Mesendoderm (in vitro differentiated cells): Measurements from ENCODE around the gene PRKN.

ENCODE experiments used
- DNase-seq: peaks from one replicate; pipeline ENCODE4 v3.0.0; 2013
- H2AK5ac ChIP-seq: 2 replicates; pipeline ENCODE4 v1.6.1; 2013; ENCODE audit warnings: low read length, inconsistent platforms
- H2BK120ac ChIP-seq: 2 replicates; pipeline ENCODE4 v1.6.1; 2013; ENCODE audit warnings: low read depth, mild to moderate bottlenecking, low read length, moderate library complexity, mixed read lengths
- H2BK15ac ChIP-seq: replicated peaks from 2 replicates; pipeline ENCODE4 v1.6.1; 2013; ENCODE audit warnings: low read depth, mild to moderate bottlenecking, moderate library complexity
- H2BK5ac ChIP-seq: 2 replicates; pipeline ENCODE4 v1.6.1; 2013; ENCODE audit warnings: low read length, inconsistent platforms
- H3K18ac ChIP-seq: 2 replicates; pipeline ENCODE4 v1.6.1; 2013; ENCODE audit warnings: mild to moderate bottlenecking, low read length, mixed read lengths
- H3K23ac ChIP-seq: one replicate; pipeline ENCODE4 v1.6.1; 2013; ENCODE audit warnings: low read length
- H3K27ac ChIP-seq: 2 replicates; pipeline ENCODE4 v1.5.1; 2013; ENCODE audit warnings: low read depth, mild to moderate bottlenecking, inconsistent platforms, low read length, moderate library complexity
- H3K27me3 ChIP-seq: 2 replicates; pipeline ENCODE4 v1.6.1; 2013; ENCODE audit warnings: low read length, control low read depth, mild to moderate bottlenecking, inconsistent platforms; ENCODE audit not compliant: insufficient read depth, poor library complexity
- H3K36me3 ChIP-seq: 2 replicates; pipeline ENCODE4 v1.6.1; 2013; ENCODE audit warnings: low read length, inconsistent platforms; ENCODE audit not compliant: control insufficient read depth, insufficient read depth
- H3K4ac ChIP-seq: one replicate; pipeline ENCODE4 v1.6.1; 2013; ENCODE audit warnings: low read depth, mild to moderate bottlenecking, low read length, moderate library complexity
- H3K4me1 ChIP-seq: 2 replicates; pipeline ENCODE4 v1.6.1; 2013; ENCODE audit warnings: low read depth, low read length, inconsistent platforms; ENCODE audit not compliant: control insufficient read depth
- H3K4me2 ChIP-seq: 2 replicates; pipeline ENCODE4 v1.6.1; 2013; ENCODE audit warnings: low read length
- H3K4me3 ChIP-seq: 2 replicates; pipeline ENCODE4 v1.5.1; 2013; ENCODE audit warnings: mild to moderate bottlenecking, low read length
- H3K56ac ChIP-seq: one replicate; pipeline ENCODE4 v1.6.1; 2013; ENCODE audit warnings: low read length
- H3K79me1 ChIP-seq: 2 replicates; pipeline ENCODE4 v1.6.1; 2013; ENCODE audit warnings: low read length, inconsistent platforms
- H3K79me2 ChIP-seq: 2 replicates; pipeline ENCODE4 v1.6.1; 2013; ENCODE audit warnings: mild to moderate bottlenecking, low read length; ENCODE audit not compliant: control insufficient read depth, insufficient read depth
- H3K9ac ChIP-seq: 2 replicates; pipeline ENCODE4 v1.6.1; 2013; ENCODE audit warnings: low read length, inconsistent platforms
- H4K5ac ChIP-seq: one replicate; pipeline ENCODE4 v1.6.1; 2013; ENCODE audit warnings: low read length
- H4K8ac ChIP-seq: one replicate; pipeline ENCODE4 v1.6.1; 2013; ENCODE audit warnings: low read depth, mild to moderate bottlenecking, control low read depth, low read length, moderate library complexity
- WGBS: extraction: QIAGEN DNeasy Blood & Tissue Kit; methylation state at CpG from one replicate; pipeline ENCODE4 v1.1.7; 2013; ENCODE audit warnings: low lambda C conversion rate, missing lambda C conversion rate; ENCODE audit not compliant: insufficient coverage; ENCODE audit errors: extremely low coverage; 5-methylcytosine and 5-hydroxymethylcytosine counted together

PRKN gene

GRCh38 chr6:161438430-161439030, 1289.0 kb downstream of the PRKN start:
- no peaks in the 10 kb centered on the region for H3K27me3 ChIP-seq
- WGBS = 100% methylated on average over 3 of the region's 12 CpGs
- H3K79me2 ChIP-seq = no peaks in the 10 kb centered on the region
- no peak overlapping the region for H3K27ac ChIP-seq
- H3K4me2 ChIP-seq = no peak overlapping the region
- H2BK15ac ChIP-seq = no peak overlapping the region
- no peak overlapping the region for H3K9ac ChIP-seq
- H2BK120ac ChIP-seq = no peak overlapping the region
- no peak for DNase-seq
- no peak overlapping the region for H3K23ac ChIP-seq
- H3K4ac ChIP-seq = no peak overlapping the region
- no peaks in the 10 kb centered on the region for H3K36me3 ChIP-seq
- no peak overlapping the region for H4K5ac ChIP-seq
- no peak overlapping the region for H2AK5ac ChIP-seq
- no peak overlapping the region for H2BK5ac ChIP-seq
- H3K56ac ChIP-seq = no peak overlapping the region
- no peaks in the 10 kb centered on the region for H3K4me1 ChIP-seq
- H3K79me1 ChIP-seq = no peaks in the 10 kb centered on the region
- no peak overlapping the region for H3K18ac ChIP-seq
- no peak overlapping the region for H4K8ac ChIP-seq
- no peak overlapping the region for H3K4me3 ChIP-seq

GRCh38 chr6:161437851-161438250, 1289.7 kb downstream of the PRKN start:
- no peak overlapping the region for H2BK15ac ChIP-seq
- H3K4me1 ChIP-seq = no peaks in the 10 kb centered on the region
- H3K9ac ChIP-seq = no peak overlapping the region
- no peak overlapping the region for H3K23ac ChIP-seq
- H3K4ac ChIP-seq = no peak overlapping the region
- no peak overlapping the region for H2BK120ac ChIP-seq
- no CpG with 5 or more reads among the region's 3 CpGs for WGBS
- no peak overlapping the region for H3K56ac ChIP-seq
- no peak overlapping the region for H3K4me3 ChIP-seq
- no peak for DNase-seq
- H3K4me2 ChIP-seq = no peak overlapping the region
- H4K8ac ChIP-seq = no peak overlapping the region
- H3K27ac ChIP-seq = no peak overlapping the region
- H3K18ac ChIP-seq = no peak overlapping the region
- H4K5ac ChIP-seq = no peak overlapping the region
- no peak overlapping the region for H2BK5ac ChIP-seq
- no peaks in the 10 kb centered on the region for H3K79me2 ChIP-seq
- no peaks in the 10 kb centered on the region for H3K36me3 ChIP-seq
- H3K79me1 ChIP-seq = no peaks in the 10 kb centered on the region
- no peak overlapping the region for H2AK5ac ChIP-seq
- H3K27me3 ChIP-seq = no peaks in the 10 kb centered on the region

DNA sequence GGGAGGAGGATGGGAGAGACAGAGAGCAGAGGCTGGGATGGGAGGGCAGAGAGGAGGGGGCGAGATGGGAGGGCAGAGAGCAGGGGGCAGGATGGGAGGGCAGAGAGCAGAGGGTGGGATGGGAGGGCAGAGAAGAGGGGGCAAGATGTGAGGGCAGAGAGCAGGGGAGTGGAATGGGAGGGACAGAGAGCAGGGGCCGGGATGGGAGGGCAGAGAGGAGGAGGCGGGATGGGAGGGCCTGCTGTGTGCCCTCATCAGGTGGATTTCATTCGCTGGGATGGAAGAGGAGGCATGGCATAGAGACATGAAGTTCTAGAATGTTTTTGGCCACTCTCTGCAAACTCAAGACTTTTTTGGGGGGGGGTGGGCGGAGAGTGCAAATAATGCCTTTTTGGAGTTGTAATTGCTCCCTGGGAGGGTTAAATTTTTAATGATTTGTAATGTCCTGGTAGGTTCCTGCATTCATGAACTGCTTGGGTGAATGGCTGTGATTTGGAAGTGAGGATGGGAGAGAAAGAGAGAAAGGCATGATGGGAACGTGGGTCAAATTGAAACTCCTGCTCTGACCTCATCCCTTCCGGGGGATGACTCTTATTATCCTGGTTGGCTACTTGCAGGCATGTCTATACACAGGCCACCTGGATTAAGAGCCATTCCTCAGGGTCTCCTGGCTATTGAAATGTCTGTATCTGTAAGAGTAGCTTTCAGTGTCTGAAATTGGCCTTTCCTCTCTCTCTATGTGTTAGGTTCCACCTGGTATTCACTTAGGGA, 1291.3 kb downstream of the PRKN start:
- no peak for DNase-seq
- no peak overlapping the region for H3K4ac ChIP-seq
- H2BK5ac ChIP-seq = no peak overlapping the region
- H4K5ac ChIP-seq = no peak overlapping the region
- WGBS = no CpG with 5 or more reads among the region's 7 CpGs
- H3K79me2 ChIP-seq = no peaks in the 10 kb centered on the region
- H2BK15ac ChIP-seq = no peak overlapping the region
- no peak overlapping the region for H3K9ac ChIP-seq
- H3K4me2 ChIP-seq = no peak overlapping the region
- H3K56ac ChIP-seq = no peak overlapping the region
- no peak overlapping the region for H3K18ac ChIP-seq
- H3K27me3 ChIP-seq = no peaks in the 10 kb centered on the region
- no peak overlapping the region for H4K8ac ChIP-seq
- H2AK5ac ChIP-seq = no peak overlapping the region
- H3K4me1 ChIP-seq = no peaks in the 10 kb centered on the region
- H2BK120ac ChIP-seq = no peak overlapping the region
- no peak overlapping the region for H3K27ac ChIP-seq
- no peak overlapping the region for H3K4me3 ChIP-seq
- H3K79me1 ChIP-seq = no peaks in the 10 kb centered on the region
- no peaks in the 10 kb centered on the region for H3K36me3 ChIP-seq
- H3K23ac ChIP-seq = no peak overlapping the region

DNA sequence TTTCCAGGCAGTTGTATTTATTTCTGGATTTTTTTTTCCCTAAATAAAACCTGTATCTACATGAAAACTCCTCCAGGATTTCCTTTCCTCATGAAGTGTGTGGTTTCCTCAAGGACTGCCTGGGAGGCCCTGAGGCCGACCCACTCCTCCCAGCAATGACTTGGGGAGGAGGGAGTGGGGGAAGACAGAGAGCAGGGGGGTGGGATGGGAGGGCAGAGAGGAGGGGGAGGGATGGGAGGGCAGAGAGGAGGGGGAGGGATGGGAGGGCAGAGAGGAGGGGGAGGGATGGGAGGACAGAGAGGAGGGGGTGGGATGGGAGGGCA, 1291.9 kb downstream of the PRKN start:
- H4K5ac ChIP-seq = no peak overlapping the region
- no peaks in the 10 kb centered on the region for H3K4me1 ChIP-seq
- no peak overlapping the region for H3K27ac ChIP-seq
- H3K4me2 ChIP-seq = no peak overlapping the region
- no peak overlapping the region for H3K23ac ChIP-seq
- H3K36me3 ChIP-seq = no peaks in the 10 kb centered on the region
- no peak overlapping the region for H2AK5ac ChIP-seq
- H4K8ac ChIP-seq = no peak overlapping the region
- no peak overlapping the region for H3K4ac ChIP-seq
- DNase-seq = no peak
- no peak overlapping the region for H2BK120ac ChIP-seq
- no peaks in the 10 kb centered on the region for H3K79me2 ChIP-seq
- H2BK15ac ChIP-seq = no peak overlapping the region
- no CpG with 5 or more reads among the region's 1 CpG for WGBS
- no peaks in the 10 kb centered on the region for H3K79me1 ChIP-seq
- H3K4me3 ChIP-seq = no peak overlapping the region
- no peaks in the 10 kb centered on the region for H3K27me3 ChIP-seq
- no peak overlapping the region for H2BK5ac ChIP-seq
- no peak overlapping the region for H3K56ac ChIP-seq
- H3K18ac ChIP-seq = peak overlapping the region; percentile 51
- H3K9ac ChIP-seq = no peak overlapping the region

- Histone ChIP-seq H3K4me1 (no peaks in the 10 kb centered on the region), H2AK5ac (no peak overlapping the region), H3K27me3 (no peaks in the 10 kb centered on the region), H3K23ac (no peak overlapping the region), H4K8ac (no peak overlapping the region), H2BK120ac (no peak overlapping the region), H3K56ac (no peak overlapping the region), H3K4me3 (no peak overlapping the region), H3K27ac (no peak overlapping the region), H4K5ac (no peak overlapping the region), H3K79me1 (no peaks in the 10 kb centered on the region), H3K4me2 (no peak overlapping the region), H2BK15ac (no peak overlapping the region), H3K9ac (no peak overlapping the region), H2BK5ac (no peak overlapping the region), H3K36me3 (no peaks in the 10 kb centered on the region), H3K18ac (no peak overlapping the region), H3K79me2 (no peaks in the 10 kb centered on the region), H3K4ac (no peak overlapping the region)
- no CpG with 5 or more reads among the region's 9 CpGs for WGBS
- no peak for DNase-seq
Observed at GRCh38 chr6:161434921-161435747, 1292.4 kb downstream of the PRKN start.
